Progenitor cell of endocrine pancreas (in vitro differentiated cells): ENCODE measurements around the gene BSN. TPM values are rescaled to one million over a fixed set of nuclear protein-coding genes. Genes with fewer than 3 reads are reported as not detected.

Source experiments
- DNase-seq: peaks from one replicate; pipeline ENCODE4 v3.0.0; 2021; ENCODE audit warnings: low spot score; ENCODE audit not compliant: unreplicated experiment
- H3K27ac Mint-ChIP-seq: 2 replicates; pipeline ENCODE4 v1.8.0; 2021; ENCODE audit warnings: mild to moderate bottlenecking, moderate library complexity, mixed read lengths
- H3K27me3 Mint-ChIP-seq: 2 replicates; pipeline ENCODE4 v1.8.0; 2021; ENCODE audit warnings: mixed read lengths
- H3K36me3 Mint-ChIP-seq: 2 replicates; pipeline ENCODE4 v1.8.0; 2022; ENCODE audit warnings: mixed read lengths; ENCODE audit not compliant: insufficient read depth
- H3K4me1 Mint-ChIP-seq: 2 replicates; pipeline ENCODE4 v1.8.0; 2021; ENCODE audit warnings: low read depth, mixed read lengths
- H3K4me3 Mint-ChIP-seq: 2 replicates; pipeline ENCODE4 v1.8.0; 2021; ENCODE audit warnings: low read depth, mild to moderate bottlenecking, moderate library complexity, mixed read lengths
- H3K9me3 Mint-ChIP-seq: 2 replicates; pipeline ENCODE4 v1.8.0; 2021; ENCODE audit warnings: low read depth, mixed read lengths
- CTCF ChIP-seq: fragments of 200-600 bp; sonication (generic); IDR thresholded peaks from one replicate; pipeline ENCODE4 v1.5.0; 2021; ENCODE audit warnings: antibody characterized with exemption, mild to moderate bottlenecking; ENCODE audit not compliant: unreplicated experiment
- total RNA-seq: library from RNA; stranded (reverse); gene quantifications from 2 replicates; pipeline ENCODE4 v1.2.1, GENCODE V29; 2021

Gene BSN
- total RNA-seq, 1 donor from 2014 or later, result 3.8 TPM

- H3K4me1 Mint-ChIP-seq, result no peaks in the 10 kb centered on the region
- no peak overlapping the region for H3K27ac Mint-ChIP-seq
- H3K9me3 Mint-ChIP-seq, result peaks cover 6% of the 10 kb centered on the region
- no peaks in the 10 kb centered on the region for H3K27me3 Mint-ChIP-seq
- no peaks in the 10 kb centered on the region for H3K36me3 Mint-ChIP-seq
- no peak for DNase-seq
- no peak for TF ChIP-seq CTCF
- no peak overlapping the region for H3K4me3 Mint-ChIP-seq
Measured at GRCh38 chr3:49611291-49611690, 57.0 kb downstream of the BSN start.

- peaks cover 6% of the 10 kb centered on the region for H3K9me3 Mint-ChIP-seq
- H3K36me3 Mint-ChIP-seq, result no peaks in the 10 kb centered on the region
- TF ChIP-seq CTCF, result no peak
- DNase-seq, result no peak
- H3K4me3 Mint-ChIP-seq, result no peak overlapping the region
- H3K4me1 Mint-ChIP-seq, result no peaks in the 10 kb centered on the region
- H3K27me3 Mint-ChIP-seq, result no peaks in the 10 kb centered on the region
- H3K27ac Mint-ChIP-seq, result no peak overlapping the region
Measured at GRCh38 chr3:49611719-49612118, 57.4 kb downstream of the BSN start.

- TF ChIP-seq CTCF, result no peak
- Mint-ChIP-seq H3K9me3 (peaks cover 6% of the 10 kb centered on the region), H3K27me3 (peaks cover 3% of the 10 kb centered on the region), H3K4me1 (no peaks in the 10 kb centered on the region), H3K27ac (no peak overlapping the region), H3K36me3 (no peaks in the 10 kb centered on the region), H3K4me3 (no peak overlapping the region)
- DNase-seq, result no peak
Measured at GRCh38 chr3:49614936-49615335, 60.7 kb downstream of the BSN start.

- H3K36me3 Mint-ChIP-seq, result no peaks in the 10 kb centered on the region
- H3K4me3 Mint-ChIP-seq, result no peak overlapping the region
- no peaks in the 10 kb centered on the region for H3K4me1 Mint-ChIP-seq
- no peak for DNase-seq
- H3K27ac Mint-ChIP-seq, result no peak overlapping the region
- peaks cover 3% of the 10 kb centered on the region for H3K27me3 Mint-ChIP-seq
- peaks cover 6% of the 10 kb centered on the region for H3K9me3 Mint-ChIP-seq
- TF ChIP-seq CTCF, result no peak
Measured at GRCh38 chr3:49616061-49616460, 61.8 kb downstream of the BSN start.

GRCh38 chr3:49616491-49616941 lies 62.2 kb downstream of the BSN start:
- H3K9me3 Mint-ChIP-seq, result peaks cover 6% of the 10 kb centered on the region
- TF ChIP-seq CTCF, result no peak
- peaks cover 8% of the 10 kb centered on the region for H3K27me3 Mint-ChIP-seq
- DNase-seq, result no peak
- no peaks in the 10 kb centered on the region for H3K4me1 Mint-ChIP-seq
- no peak overlapping the region for H3K4me3 Mint-ChIP-seq
- no peak overlapping the region for H3K27ac Mint-ChIP-seq
- H3K36me3 Mint-ChIP-seq, result no peaks in the 10 kb centered on the region
